Measurements from ENCODE around the gene HOXA1.

HOXA1 gene

DNA sequence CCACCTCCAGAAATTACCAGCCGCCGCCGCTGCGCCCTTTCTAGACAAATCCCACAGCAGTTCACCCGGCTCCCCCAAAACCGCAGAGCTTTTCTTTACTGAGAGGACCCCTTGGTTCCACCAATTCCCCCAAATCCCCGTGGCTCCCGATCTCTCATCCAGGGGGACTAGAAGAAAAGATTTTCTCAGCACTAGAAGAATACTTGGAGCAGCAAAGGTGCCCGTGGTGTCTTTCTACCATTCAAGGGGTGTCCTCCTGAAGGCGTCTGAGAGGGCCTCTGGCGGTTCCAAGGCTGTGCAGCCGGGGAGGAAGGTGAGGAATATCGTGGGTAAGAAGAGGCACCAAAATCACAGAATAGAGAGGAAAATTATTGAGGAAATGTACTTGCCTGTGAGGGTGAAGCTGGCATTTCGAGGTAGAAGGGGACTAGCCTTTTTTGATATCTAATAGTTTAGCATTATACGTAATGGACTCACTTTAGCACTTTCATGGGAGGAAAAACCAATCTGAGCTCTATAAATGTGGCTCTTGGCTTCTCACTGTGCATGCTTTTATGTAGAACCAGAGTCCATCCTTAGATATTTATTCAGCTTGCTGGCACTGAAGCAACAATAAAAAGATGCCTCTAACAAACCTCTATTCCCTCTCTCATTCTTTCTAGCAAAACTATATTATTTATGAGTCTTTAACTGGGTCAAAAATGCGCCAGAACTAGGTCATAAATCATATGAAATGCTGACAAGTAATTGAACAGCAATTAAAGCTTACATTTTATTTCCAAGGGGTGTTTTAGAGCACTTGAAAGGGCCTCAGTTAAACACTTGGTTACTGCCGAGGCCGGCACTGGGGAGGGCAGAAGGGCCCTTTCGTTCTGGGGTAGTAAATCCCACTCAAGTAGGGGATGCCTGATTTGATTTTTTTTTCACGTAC is 20.5 kb upstream of the HOXA1 start:
- DNase-seq, result peak; percentile 58

DNA sequence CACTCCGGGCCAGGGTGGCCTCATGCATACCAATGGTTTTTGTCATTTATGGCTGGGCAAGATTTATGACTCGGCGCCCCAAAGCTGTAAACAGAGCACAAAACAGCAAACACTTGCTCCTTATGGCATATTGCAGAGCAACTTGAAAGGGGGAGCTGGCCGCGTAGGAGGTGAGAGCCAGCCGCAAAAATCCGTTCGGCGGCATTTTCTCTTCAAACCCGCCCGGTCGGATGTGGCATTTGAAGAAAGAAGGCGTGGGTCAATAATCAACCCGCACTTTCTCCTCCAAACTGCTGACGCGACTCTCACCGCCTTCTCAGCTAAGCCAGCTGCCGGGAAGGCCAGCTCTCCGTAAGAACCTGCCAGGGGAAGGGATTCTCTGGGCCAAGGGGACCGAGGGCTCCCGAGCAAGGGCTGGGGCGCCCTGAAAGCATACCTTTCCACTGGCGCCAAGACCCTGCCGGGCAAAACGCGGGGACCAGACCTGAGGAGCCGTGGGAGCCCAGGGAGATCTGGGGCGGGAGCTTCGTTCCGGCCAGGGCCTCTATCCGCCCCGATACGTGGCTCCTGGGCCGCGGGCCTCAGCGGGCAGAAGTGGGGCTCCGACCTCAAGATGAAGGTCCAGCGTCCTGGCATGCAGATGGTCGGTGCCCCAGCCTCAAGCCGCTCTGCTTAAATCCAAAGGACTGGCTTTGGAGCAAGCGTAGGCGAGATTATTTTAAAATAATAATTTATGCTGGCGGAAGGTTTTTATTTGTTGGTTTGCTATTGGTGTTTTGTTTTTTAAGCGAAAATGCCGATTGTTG is 19.6 kb upstream of the HOXA1 start:
- peak; percentile 74 for DNase-seq

DNA sequence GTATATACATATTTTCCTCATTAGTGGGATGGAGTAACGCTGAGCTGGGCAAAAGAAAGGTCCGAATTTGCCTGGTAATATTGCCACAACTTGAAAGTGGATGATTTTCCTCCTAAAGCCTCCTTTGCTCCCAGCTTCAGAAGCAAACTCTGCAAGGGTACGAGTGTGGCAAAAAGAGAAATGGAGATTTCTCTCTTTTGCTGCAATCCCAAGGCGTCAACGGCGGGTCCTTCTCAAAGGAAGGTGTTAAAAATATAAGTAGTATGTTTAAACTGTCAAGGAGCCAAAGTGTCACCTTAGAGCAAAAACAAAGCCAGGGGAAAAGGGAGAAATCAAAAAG is 19.1 kb upstream of the HOXA1 start:
- DNase-seq, result peak; percentile 50

DNA sequence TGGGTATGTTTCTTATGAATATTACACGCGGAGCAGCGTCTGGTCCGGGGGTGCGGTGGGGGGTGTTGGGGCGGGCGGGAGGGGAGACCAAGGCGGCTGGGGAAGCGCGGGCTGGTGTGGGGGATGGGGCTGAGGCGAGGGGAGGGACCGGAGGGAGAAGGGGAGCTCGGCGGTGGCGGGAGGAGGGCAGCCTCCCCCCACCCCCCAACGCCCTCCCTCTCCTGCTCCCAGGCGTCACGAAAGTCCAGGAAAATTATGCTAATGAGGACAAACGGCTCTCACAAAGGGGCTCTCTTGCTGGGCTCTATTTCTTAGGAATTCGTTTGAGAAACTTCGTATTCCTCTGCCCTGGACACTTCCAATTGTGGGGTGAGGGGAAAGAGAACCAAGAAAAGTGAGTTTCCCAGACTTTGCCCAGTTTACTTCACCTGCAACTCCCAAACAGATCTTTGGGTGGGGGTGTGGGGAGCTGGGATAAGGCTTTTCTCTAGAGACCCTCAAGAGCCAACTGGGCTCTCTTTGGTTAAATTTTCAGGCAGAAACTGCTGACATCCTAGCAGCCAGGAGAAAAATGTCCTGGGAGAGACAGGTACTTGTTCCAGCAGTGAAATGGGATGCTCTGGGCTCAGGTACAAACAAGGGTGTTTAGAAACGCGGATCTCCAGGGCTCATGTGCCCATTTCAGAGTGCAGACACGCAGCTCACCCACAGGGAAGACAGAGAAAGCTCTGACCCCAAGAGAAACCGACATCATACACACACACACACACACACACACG is 18.4 kb upstream of the HOXA1 start:
- no peak for DNase-seq

DNA sequence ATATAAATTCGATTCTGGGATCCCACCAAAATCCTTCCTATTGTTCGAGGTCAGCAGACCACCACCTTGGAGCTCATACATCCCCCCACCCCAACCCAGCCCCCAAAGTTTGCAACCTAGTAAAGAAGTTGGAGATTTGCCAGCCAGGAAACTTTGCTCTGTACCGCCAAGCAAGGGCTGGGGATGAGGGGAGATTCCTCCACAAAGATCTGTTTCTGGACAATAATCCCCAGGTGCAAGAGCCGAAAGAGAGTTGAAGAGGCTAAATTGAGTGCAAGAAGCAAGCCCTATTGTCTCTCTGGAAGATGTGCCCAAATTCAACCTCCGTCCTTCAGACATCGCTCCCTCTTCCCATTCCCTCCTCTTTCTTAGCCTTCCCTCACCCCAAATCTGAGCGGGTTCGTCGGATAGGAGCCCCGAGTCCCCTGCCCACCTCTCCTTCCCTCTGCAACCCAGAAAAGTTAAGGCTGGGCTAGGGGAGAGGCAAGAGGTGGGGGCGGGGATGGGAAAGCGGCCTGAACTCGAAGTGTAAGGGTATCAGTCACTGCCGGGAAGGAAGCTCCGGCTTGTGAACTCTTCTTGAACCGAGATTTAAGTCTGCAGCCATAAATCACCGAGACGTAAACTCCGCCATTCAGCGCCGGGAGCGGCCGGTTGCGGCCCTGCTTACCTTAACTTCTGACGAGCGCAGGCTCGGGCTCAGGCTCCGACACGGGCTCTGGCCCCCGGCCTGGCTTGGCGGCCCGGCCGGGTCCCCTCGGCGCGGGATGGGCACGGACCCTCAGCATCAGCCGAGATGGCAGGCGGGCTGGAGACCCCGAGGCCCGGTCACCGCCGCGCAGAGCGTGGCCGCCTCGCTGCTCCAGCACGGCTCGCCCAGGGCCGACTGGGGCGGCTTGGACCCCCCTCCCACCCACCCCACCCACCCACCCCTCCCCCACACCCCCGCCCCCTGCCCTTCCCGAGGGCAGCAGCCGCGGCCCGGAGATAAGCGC is 17.5 kb upstream of the HOXA1 start:
- peak; percentile 71 for DNase-seq

DNA sequence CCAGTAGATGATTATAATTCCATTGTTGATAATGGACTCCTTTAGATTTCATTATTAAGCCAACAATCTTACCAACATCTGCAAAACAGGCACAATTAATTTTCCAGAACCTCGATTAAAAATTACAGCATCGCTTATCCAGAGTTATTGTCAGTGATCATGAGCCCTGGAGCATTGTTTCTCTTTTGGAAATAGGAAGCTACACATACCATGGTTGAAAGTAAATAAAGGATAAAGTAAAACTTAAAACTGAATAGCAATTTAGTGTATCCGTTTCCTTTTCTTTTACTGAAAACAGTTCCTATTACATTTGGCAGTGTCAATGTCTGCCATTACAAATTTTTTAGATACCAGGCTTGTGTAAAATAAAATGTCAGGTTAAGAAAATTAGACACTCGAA is 16.6 kb upstream of the HOXA1 start:
- no peak for DNase-seq

DNA sequence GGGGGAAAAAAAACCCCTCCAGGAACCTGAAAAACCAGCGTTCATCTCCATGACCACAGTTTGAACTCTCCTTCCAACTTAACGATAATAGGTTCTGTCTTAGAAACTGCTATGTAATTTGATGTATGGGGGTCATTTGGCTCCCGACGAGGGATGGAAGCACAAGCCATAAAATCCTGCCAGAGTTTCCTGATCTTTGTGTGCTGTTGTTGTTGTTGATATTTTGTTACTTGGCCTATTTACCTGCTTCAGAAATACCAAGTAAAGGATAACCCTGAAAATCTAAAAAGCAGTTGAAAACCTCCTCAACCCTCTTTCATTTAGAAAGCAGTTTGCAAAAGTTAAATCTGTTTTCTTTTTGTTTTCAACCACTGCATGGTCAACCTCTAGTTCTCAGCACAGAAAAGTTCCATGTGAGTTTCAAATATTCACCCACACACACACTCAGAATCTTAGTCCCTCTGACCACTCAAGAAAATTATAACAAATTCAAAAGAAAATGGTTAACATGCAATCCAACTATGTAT is 16.0 kb upstream of the HOXA1 start:
- DNase-seq, result no peak

DNA sequence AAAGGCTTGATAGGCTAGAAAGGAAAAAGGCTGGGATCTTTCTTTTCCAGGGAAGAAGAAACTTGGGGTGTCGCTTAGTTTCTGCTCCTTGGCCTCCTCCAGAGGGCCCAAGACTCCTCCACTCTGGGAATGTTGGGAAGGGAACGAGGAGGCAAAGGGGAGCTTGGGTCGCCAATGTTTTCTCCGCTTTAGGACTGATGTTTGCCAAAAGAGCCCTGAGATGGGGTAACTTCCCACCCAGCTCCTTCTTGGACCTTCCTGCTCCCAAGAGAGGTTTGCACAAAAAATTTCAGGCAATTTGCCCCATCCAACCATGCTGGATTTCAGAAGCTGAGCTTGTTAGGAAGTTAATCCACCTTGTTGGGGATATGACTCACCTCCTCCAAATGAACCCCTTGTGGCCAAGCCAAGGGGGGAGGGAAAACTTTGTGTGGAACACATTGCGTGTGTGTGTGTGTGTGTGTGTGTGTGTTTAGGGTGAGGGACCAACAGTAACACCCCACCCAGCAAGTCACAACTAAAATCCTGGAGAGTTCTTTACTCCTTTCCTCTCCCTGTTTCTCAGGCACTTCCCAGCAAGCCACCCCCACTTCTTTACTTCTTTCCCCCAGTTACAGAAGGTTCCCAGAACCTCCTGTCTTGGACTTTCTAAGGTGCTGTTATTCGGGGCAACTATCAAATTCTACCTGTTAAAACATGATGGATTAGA is 15.4 kb upstream of the HOXA1 start:
- DNase-seq, result no peak

DNA sequence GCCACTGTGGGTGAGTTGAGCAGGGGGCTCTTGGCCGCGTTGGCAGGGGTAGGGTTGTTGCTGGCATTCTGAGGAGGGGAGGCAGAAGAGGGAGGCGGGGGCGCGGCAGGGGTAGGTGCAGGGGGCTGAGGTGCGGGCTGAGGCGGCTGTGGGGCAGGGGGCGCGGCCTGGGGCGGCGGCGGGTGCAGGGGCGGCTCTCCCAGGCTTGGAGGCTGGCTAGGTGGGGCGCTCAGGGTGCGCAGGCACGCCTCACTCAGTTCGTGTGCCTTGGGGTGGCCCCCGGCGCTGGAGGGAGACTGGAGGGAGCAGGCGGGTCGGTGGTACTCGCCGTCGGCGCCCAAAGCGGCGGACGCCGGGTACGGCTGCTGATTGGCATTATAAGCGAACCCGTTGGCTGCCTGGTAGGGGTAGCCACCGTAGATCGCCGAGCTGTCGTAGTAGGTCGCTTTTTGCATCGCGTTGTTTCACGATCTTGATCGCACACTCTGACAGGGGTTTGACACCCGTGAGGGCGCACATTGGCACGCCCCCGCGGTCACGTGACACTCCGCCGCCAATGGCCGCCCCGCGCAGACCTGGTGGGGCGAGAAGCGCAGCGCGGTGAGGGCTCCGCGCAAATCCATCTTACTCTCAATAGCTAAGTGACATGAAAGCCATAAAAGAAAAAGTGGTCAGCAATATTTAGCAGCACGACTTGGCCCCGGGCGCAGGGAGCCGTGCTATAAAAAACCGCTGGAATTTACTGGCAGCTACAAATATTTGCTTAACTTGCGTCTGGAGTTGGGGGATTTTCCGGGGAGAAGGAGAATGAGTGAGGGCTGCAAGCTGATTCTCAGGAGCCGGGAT is 14.6 kb upstream of the HOXA1 start:
- DNase-seq, result peak; percentile 68

DNA sequence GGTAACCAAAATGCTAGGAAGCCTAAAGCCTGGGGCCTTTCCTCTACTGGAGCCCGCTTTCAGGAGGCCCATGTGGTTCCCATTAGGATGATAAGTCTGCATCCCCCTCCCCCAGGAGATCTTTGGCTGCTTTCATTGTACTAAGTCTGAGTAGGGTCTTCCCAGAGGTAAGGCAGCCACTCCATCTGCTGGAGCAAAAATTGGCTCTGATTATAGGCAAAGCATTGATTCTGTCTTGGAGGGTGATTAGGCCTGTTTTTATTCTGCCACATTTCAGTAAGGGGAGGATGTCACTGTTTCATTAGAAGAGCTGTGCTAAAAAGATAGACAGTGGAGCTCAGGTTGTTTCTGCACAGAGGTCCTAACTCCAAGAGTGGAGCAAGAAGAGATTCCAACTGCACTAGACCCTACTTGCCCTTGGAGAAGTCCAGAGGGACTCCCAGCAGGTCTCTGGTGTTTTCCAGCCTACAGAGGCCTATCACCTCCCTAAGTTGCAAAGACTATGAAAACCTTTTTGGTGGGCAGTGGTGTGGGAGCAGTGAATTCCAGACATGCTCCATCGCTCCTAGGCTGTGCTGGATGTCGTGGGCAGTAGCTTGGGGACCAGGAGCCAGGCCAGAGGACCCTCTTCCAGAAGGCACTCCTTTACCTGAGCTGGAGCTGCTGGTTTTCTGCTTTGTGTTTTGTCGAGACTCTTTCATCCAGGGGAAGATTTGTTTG is 13.8 kb upstream of the HOXA1 start:
- no peak for DNase-seq

DNA sequence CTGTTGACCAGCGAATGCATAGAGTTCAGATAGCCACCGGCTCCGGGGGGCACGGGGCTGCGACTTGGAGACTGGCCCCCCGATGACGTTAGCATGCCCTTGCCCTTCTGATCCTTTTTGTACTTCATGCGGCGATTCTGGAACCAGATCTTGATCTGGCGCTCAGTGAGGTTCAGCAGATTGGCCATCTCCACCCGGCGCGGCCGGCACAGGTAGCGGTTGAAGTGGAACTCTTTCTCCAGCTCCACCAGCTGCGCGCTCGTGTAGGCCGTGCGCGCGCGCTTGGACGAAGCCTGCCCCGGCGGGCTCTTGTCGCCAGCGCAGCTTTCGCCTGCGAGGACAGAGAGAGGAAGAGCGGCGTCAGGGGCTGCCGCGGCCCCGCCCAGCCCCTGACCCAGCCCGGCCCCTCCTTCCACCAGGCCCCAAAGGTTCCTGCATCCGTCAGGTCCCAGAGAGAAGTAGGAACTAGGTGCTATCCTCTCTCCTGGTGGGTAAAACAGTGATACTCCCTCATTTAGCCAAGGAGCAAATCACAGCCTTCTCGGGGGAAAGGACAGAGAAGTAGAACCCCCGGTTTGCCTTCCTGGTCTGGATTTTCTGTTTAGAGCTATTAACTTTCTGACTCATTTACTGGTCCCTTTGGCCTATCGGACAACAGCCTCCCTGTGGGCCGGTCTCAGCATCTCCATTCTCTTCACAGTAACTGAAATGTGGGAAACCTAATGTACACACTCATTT is 12.8 kb upstream of the HOXA1 start:
- no peak for DNase-seq

DNA sequence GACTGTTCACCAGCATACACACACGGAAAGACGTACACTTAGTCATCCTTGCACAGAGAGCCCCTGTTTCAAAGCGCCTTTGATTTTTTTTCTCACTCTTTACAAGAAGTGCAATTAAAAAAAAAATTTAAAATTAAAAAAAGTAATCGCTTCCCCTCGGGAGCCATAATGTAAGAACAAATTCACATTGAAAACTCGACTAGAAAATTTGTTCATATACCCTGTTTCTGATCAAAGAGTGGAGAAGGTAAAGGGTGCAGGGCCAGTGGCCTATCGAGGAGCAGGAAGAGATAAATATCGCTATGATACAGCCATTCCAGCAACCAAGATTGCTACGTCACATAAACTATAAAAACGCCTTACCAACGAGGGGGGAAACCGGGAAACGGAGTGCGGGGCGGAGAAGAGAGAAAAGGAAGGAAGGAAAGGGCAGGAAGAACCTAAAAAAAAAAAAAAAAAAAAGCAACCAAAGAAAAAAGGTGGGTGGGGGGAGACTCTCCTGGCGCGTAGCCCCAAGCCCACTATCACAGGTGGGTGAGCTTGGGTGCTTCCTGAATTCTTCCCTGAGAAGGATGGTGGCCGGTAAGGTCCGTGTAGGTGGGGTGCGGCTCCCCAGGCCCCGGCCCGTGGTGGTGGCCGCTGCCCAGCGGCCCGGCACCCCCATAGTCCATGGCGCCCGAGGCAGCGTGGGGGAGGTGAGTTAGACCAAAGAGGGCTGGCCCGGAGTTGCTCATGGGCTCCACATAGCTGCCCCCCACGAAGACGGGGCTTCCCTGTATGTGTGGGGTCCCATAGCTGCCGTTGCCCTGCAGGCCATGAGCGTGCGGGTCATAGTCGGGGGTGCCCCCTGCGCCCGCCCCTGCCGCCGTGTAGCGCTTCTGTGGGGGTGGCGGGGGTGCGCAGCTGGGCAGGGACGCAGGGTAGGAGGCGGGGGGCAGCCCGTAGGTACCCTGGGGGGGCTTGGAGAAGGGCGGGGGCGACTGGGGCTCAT is 11.9 kb upstream of the HOXA1 start:
- no peak for DNase-seq

DNA sequence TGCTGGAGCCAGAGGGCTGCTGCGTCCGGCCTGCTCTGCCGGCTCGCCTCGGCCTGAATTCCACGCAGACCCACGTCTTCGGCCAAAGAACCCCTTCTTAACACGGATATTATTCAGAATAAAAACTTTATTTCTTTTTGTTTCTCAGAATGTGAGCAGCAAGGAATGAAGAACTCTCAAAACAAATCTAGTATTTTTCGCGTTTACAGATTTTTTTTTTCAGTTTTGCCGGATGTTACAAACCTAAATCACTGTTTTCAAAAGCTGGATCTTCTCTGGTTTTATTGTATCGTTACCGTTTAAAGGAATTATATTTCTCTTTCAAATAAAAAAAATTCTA is 11.1 kb upstream of the HOXA1 start:
- no peak for DNase-seq

DNA sequence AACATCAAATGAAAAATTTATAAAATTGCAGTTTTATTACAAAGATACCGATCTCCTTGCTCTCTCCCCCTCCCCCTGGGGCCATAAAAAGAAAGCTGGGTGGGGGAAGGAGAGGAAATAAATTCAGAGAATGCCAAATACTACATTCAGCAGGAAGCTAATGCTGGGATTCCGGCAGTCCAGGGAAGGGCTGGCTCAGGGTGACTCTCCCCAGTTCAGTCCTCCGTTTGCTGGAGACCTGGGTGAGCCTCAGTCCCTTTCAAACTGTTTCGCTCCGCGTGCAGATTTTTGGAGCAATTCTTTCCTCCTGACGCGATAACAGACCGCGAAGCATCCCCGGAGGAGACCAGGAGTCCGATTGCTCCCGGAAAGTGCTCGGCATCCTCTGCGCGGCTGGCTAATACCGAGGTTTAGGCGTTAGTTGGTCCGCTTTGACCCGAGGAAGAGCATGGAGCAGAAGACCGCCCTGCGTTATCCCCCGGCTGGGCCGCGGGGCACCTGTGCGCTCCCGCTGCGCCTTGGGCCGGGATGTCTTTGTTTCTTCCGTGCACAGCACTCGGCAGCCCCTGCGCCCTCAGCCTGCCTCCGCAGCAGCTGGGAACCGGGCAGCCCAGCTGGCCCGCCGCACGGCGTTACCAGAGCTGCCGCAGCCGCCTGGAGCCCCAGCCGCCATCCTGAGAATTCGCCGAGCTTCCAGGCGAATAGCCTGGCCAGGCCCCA is 10.5 kb upstream of the HOXA1 start:
- DNase-seq, result peak; percentile 84

DNA sequence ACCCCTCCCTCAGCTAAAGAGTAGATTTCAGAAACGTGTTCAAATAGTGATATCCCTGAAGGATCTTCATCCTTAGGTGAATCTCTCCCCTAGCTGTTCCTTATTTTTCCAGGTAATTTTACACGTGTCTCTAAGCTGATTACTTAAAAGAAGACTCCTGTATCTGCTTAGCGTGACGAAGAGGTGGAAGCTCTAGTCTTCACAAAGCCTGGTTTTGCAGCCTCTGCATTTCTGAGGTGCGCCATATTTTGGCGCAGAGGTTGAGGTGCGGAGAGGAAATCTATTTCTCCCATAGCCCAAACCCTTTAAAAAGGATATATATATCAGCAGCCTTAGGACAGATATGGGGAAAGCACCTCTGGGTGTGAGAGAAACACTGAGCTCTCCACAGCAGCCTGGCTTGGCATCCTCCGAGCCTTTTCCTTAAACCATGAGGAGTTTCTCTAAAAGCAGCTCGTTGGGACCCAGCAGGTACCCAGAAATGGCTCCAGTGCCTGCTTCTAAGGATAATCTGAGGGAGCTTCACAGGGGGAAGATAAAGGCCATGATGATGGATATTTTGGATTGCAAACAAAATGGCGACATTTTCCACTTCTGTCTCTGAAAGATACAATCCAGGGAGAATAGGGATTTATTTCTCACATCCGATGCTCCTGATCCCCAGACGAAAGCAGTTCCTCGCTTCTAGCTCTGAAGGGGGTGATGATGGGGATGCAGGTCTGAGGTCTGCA is 9.7 kb upstream of the HOXA1 start:
- DNase-seq, result no peak

Measured in retina (tissue), 1 donor.